IPS DF 4.7 (cell line): Measurements from ENCODE around the gene ADSS1.

Experiments used
- DNase-seq: peaks from one replicate; pipeline ENCODE4 v3.0.0-alpha.2; 2013; ENCODE audit warnings: low spot score; ENCODE audit errors: extremely low read depth

ADSS1 gene

GRCh38 chr14:104781271-104782077, 57.4 kb downstream of the ADSS1 start:
- DNase-seq = no peak

- no peak for DNase-seq
Observed at GRCh38 chr14:104782086-104782807, 58.2 kb downstream of the ADSS1 start.

GRCh38 chr14:104782808-104783139, 58.7 kb downstream of the ADSS1 start:
- DNase-seq = no peak

GRCh38 chr14:104783484-104784217, 59.6 kb downstream of the ADSS1 start:
- DNase-seq = no peak

GRCh38 chr14:104784218-104784568, 60.2 kb downstream of the ADSS1 start:
- DNase-seq = no peak

GRCh38 chr14:104784846-104785707, 61.0 kb downstream of the ADSS1 start:
- DNase-seq = no peak

- no peak for DNase-seq
Observed at GRCh38 chr14:104785708-104786080, 61.7 kb downstream of the ADSS1 start.

GRCh38 chr14:104786091-104786586, 62.1 kb downstream of the ADSS1 start:
- no peak for DNase-seq

- no peak for DNase-seq
Observed at GRCh38 chr14:104786726-104787675, 63.0 kb downstream of the ADSS1 start.

GRCh38 chr14:104787736-104788135, 63.7 kb downstream of the ADSS1 start:
- no peak for DNase-seq

- DNase-seq = no peak
Observed at GRCh38 chr14:104788161-104788818, 64.3 kb downstream of the ADSS1 start.

- no peak for DNase-seq
Observed at GRCh38 chr14:104788873-104789663, 65.0 kb downstream of the ADSS1 start.

GRCh38 chr14:104789752-104790743, 66.0 kb downstream of the ADSS1 start:
- DNase-seq = no peak

GRCh38 chr14:104791425-104791824, 67.4 kb downstream of the ADSS1 start:
- no peak for DNase-seq

GRCh38 chr14:104792101-104792884, 68.3 kb downstream of the ADSS1 start:
- DNase-seq = no peak

- no peak for DNase-seq
Observed at GRCh38 chr14:104792945-104793702, 69.1 kb downstream of the ADSS1 start.
